IPS DF 4.7 (cell line): ENCODE measurements around the gene NOS2.

ENCODE experiments used
- DNase-seq: peaks from one replicate; pipeline ENCODE4 v3.0.0-alpha.2; 2013; ENCODE audit warnings: low spot score; ENCODE audit errors: extremely low read depth

The NOS2 gene

GRCh38 chr17:27819145-27819544, 18.8 kb upstream of the NOS2 start:
- DNase-seq: no peak

DNA sequence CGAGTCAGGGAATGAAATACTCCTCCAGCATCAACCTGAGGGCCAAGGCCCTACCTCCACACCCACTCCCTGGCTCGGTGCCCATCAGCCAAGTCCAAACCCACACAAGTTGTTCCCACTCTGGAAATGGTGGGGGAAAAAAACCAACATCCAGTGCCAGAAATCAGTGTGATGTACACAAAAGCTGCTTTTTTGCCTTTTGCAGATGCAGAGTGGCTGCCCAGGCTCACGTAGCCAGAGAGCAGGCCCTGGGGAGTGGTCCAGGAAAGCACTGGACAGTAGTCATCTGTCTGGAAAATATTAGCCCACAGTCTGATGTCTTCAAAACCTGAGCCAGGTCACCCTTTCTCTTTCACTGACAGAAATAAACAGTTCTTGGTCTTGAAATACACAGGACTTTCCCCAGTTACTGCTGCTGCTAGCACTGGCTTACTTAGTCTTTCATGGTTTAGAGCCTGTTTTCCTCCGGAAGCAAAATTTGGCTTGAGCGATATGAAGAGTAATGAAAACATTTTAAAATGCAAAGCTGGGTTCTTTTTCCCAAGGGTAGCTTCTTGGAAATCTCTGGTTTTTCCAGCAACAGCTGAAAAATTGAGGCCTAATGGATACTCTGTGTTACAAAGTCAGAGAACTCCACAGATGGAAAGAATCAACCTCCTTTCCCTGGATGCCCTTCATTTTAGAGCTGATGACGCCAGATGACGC, 18.2 kb upstream of the NOS2 start:
- no peak for DNase-seq

- no peak for DNase-seq
Observed at GRCh38 chr17:27817731-27818130, 17.4 kb upstream of the NOS2 start.

DNA sequence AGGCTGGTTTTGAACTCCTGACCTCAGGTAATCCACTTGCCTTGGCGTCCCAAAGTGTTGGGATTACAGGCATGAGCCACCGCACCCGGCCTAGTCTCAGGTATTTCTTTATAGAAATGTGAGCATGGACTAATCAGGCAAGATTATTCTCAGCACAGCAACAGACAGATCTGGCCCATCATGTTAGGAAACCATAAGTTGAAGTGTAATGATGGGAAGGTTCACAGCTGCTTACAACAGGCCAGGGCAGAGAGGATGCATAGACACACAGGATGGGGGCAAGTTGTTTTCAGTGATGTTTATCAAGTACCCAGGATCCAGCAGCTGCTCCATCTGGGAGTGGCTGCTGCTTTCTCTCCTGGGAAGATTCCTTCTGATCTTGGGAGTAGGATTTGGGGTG, 16.6 kb upstream of the NOS2 start:
- no peak for DNase-seq

DNA sequence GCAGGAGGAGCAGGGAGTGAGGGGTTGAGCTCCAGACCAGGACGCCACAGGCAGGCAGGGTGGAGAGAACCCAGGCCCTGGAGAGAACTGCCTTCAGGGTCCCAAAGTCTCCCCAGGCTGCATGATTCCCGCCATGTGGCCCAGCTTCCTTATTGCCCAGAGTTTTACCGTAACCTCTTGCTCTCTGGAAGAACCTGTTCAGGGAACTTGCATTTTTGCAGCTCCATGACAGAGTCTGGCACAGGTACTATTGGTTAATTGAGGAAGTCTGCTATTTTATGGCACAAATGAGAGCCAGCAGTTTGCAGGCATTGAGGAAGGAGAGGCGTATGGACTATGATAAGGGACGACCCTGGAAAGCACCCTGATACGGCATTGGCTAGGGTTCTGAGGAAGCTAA, 11.6 kb upstream of the NOS2 start:
- DNase-seq: no peak

GRCh38 chr17:27810902-27811557, 10.7 kb upstream of the NOS2 start:
- DNase-seq: no peak

DNA sequence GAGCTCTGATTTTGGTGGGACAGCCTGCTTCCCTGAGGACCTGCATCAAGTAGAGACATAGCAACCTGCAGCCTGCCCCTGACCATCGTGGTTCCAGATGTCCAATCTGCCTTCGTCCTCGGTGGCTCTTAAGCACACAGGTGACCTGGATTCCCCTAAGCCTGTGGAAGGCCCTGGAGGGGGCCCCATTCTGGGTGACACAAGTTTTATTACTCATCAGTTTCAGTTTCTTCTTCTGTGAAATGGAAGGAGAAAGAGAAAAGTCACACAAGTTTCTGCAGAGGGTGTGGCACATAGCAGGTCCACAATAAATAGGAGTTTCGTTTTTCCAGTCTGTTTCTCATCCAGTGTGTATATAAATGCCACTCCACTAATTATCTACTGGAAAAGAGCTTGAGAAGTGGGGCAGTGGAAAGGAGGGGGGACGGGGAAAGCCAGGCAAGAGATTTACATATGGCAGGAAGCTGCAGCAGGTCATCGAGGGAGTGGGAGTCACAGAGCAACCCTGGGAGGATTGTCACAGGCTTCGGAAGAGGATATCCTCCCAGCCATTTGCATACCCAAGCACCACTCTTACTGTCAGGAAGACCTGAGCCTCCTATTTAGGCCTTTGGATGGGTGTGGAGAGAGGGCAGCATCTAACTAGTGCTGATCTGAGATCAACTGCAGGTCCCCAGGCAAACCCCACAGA, 10.0 kb upstream of the NOS2 start:
- no peak for DNase-seq

DNA sequence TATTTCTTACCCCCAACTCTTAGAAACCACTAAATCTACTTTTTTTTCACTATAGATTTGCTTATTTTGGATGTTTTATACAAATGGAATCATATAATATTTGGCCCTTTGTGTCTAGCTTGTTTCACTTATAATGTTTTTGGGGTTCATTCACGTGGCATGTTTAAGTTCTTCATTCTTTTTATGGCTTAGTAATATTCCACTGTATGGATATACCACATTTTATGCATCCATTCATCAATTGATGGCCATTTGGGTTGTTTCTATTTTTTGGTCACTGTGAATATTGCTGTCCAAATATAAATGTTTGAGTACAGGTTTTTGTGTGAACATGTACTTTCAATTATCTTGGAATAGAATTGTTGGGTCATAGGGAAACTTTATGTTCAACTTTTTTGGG, 9.2 kb upstream of the NOS2 start:
- no peak for DNase-seq

DNA sequence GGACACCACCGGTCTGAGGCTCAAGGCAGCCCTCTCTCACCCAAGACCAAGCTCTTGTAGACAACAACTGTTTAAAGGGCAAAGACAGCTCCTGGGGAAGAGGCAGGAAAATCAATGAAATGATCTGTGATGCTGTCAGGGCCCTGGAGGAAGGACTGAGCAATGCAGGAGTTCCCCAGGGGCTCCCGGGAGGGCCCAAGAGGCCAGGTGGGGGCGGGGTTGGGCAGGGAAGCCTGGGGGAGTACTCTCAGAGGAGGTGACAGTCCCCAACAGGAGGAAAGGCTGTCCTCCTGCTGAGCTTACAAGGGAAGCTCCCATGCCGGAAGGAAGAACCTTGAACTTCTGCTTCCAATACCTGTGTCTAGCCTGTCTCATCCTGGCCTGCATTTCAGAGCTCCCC, 8.3 kb upstream of the NOS2 start:
- no peak for DNase-seq

GRCh38 chr17:27807567-27808470, 7.5 kb upstream of the NOS2 start:
- DNase-seq: no peak

DNA sequence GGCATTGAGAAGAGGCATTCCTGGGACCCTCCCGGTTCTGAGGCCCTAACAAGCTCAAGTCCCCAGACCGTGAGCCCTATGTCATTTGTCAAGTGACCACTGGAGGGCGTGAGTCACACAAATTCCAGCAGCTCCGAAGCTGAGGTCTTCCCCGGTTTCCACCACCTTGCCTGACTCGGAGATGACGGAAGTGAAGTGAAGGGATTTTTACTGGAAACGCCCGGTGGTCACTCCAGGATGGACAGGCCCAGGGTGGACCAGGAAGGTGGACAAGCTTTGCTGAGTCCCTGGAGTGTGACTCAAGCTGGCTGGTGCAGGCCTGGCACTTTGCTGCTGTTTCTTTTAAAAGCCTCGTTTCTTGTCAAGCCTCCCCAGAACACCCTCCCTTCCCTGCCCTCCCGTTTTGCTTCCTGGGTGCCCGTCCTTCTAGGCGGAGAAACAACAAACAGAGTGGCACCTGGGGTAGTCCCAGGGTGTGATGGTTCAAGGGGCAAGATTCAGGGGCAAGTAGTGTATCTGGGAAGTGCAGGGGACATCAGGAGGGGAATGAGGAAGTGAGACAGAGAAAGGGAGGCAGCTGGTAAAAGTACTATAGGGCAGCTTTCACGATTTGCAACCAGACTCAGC, 5.3 kb upstream of the NOS2 start:
- peak; percentile 85 for DNase-seq

DNA sequence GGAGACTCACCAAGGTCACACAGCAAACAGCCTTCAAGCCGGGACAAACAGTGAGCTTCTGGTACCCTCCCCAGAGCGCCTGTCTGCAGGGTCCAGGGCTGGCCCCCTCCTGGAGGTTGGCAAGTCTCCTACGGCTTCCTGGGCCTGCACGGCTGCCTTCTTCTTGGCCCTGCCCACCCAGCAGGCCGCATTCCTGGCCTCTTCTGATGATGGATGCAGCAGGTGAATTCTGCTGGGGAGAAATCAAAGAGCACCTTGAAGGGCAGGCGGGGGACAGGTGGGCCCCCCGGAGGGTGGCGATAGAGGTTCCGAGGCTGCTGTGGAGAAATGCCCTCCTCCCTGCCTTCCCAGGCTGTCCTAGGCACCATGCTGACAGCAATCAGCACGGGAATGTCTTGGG, 3.8 kb upstream of the NOS2 start:
- no peak for DNase-seq

DNA sequence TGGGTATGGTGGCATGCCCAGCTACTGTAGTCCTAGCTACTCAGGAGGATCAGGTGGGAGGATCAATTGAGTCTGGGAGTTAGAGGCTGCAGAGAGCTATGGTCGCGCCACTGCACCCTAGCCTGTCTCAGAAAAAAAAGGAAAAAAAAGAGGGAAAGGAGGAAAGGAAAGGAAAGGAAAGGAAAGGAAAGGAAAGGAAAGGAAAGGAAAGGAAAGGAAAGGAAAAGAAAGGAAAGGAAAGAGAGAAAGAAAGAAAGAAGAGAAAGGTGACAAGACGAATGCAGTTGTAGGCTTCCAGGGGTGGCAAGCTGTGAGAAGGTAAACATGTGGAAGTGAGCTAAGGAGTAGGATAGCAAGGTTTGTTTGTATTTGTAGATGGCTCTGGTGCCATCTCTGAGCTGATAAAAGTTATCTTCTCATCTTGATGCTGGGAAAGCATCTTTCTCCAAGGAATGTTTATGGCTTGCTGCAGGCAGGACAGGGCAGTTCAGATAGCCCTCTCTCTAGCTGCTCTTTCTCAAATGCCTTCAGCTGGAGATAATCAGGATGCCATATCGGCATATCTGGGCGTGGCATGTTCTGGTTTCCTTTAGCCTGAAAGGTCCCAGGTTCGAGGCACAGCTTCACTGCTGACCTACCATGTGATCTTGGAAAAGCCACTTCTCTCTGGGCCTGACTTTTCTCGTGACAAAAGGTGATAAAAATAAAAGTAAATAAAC, 2.8 kb upstream of the NOS2 start:
- no peak for DNase-seq

- no peak for DNase-seq
Observed at GRCh38 chr17:27802033-27802432, 1.7 kb upstream of the NOS2 start.

DNA sequence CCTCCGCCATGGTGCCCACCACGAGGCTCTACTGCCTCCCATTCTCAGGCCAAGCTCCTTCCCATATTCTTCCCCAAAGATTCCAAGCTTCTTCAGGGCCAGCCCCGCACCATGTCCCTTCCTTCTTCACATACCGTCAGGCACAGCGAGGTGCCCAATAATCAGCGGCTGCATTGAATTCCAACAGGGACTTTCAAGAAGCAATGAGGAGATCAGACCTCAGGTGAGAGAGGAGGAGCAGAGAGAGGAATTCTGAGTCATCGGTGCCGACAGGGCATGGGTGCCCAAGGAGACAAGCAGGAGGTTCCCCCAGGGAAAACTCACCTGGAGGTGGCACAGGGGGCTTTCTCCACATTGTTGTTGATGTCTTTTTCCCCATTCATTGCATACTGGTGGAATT, 2.0 kb downstream of the NOS2 start:
- DNase-seq: no peak

GRCh38 chr17:27797390-27798091, 2.8 kb downstream of the NOS2 start:
- no peak for DNase-seq

DNA sequence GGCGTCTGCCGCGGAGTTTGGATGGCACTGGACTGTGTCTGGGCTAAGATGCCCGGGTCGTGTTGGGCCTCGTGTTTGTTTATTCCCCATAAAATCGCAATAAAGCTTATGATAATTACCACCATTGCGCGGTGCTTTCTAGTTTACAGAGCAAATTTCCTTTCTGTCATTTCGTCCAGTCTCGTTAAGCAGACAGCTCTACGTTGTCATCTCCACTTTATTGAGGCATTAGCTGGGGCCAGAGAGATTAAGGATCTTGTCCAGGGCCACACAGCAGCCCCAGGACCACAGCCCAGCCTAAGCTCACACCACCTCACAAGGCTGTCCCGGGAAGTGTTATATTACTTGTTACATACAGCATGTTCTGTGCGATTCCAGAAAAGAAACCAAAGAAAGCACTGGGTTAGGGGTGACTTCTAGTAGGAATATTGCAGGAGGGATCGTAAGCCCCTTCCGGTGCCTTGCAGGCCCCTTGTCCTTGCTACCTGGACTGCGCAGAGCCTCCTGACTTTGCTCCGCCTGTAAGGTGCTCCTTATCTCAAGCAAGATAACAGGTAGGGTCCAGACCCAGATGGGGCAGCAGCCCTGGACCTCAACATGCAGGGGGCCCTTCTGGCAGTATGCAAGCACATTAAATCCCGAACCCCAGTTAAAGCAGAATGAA, 6.3 kb downstream of the NOS2 start:
- no peak for DNase-seq

DNA sequence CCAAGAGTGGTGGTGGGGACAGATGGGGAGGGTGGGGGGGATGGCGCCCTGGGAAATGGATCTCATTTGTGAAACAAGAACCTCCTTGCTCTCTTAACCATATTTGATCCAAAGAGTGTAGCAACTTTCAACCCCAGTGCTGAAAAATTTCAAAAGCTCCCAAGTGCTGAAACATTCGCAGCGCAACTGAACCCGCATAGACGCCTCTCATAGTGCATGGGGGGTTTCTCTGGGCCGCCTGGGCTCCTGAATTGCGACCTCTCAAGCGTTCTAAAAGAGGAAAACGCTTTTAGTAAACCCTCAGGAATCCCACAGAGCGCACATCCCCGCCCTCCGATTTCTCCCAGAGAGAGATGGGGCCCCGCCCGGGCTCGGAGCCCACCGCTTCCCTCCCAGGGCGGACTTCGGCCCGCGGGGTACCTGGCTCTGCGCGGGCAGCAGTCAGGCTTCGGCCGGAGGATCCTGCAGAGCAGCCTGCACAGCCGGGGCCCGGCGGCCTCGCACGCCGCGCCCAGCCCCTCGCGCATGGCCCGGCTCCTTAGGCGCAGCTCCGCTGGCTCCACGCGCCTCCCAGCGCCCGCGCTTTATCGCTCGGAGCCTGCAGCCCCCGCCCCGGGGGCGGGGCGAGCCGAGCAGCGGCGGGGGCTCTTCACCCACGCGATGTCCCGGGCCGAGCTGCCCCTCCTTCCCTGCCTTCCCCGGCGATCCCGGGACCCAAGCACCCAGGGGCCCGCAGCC, 7.0 kb downstream of the NOS2 start:
- no peak for DNase-seq

GRCh38 chr17:27792095-27792494, 8.2 kb downstream of the NOS2 start:
- DNase-seq: no peak
